GM12874 (cell line): ENCODE measurements around the gene IFNLR1.

Experiments
- CTCF ChIP-seq: IDR thresholded peaks from 2 replicates; pipeline ENCODE4 v1.5.1; 2011; ENCODE audit warnings: low read depth, mild to moderate bottlenecking, control low read depth, low read length, moderate library complexity; ENCODE audit not compliant: insufficient read depth

The IFNLR1 gene

GRCh38 chr1:24173638-24174575, 13.2 kb downstream of the IFNLR1 start:
- no peak for TF ChIP-seq CTCF

GRCh38 chr1:24172598-24172997, 14.5 kb downstream of the IFNLR1 start:
- TF ChIP-seq CTCF = no peak

- TF ChIP-seq CTCF = no peak
These were observed 17.8 kb downstream of the IFNLR1 start for GRCh38 chr1:24169286-24169685.

- TF ChIP-seq CTCF = no peak
These were observed 18.8 kb downstream of the IFNLR1 start for GRCh38 chr1:24168245-24168644.

- TF ChIP-seq CTCF = no peak
These were observed 20.1 kb downstream of the IFNLR1 start for GRCh38 chr1:24167008-24167407.

- TF ChIP-seq CTCF = no peak
These were observed 21.6 kb downstream of the IFNLR1 start for GRCh38 chr1:24165500-24165899.

- no peak for TF ChIP-seq CTCF
These were observed 23.1 kb downstream of the IFNLR1 start for GRCh38 chr1:24164004-24164403.
